Fibroblast of lung (primary cell): ENCODE data around the gene CREB5. TPM values are rescaled to one million over a fixed set of nuclear protein-coding genes. Genes with fewer than 3 reads are reported as not detected.

Experiments
- DNase-seq, 2 donors: peaks; one replicate each; pipeline versions ENCODE4 v3.0.0 to v3.0.0-alpha.2; 2010; ENCODE audit warnings: low read depth in 2 of 2
- H2AFZ ChIP-seq: 2 replicates; pipeline ENCODE4 v1.5.1; 2012; ENCODE audit warnings: low read length, control low read depth, inconsistent platforms
- H3K27ac ChIP-seq: 2 replicates; pipeline ENCODE4 v1.5.1; 2011; ENCODE audit warnings: low read length, control low read depth; ENCODE audit not compliant: insufficient read depth
- H3K27me3 ChIP-seq: 2 replicates; pipeline ENCODE4 v1.5.1; 2011; ENCODE audit warnings: mild to moderate bottlenecking, low read length; ENCODE audit not compliant: control insufficient read depth, insufficient read depth
- H3K36me3 ChIP-seq: 2 replicates; pipeline ENCODE4 v1.5.1; 2011; ENCODE audit warnings: low read length; ENCODE audit not compliant: control insufficient read depth, insufficient read depth
- H3K4me1 ChIP-seq: 2 replicates; pipeline ENCODE4 v1.5.1; 2011; ENCODE audit warnings: low read length; ENCODE audit not compliant: control insufficient read depth, insufficient read depth; ENCODE audit errors: extremely low read depth
- H3K4me2 ChIP-seq: 2 replicates; pipeline ENCODE4 v1.5.1; 2011; ENCODE audit warnings: low read length, control low read depth; ENCODE audit not compliant: insufficient read depth; ENCODE audit errors: extremely low read depth
- H3K4me3 ChIP-seq, 4 experiments: fragments of 200-600 bp in 1 of 4; sonication (generic) in 1 of 4; replicated peaks in 1 of 4; 2 replicates each; pipeline ENCODE4 v1.5.1; 2011 to 2016; ENCODE audit warnings: low read length in 4 of 4, low read depth in 3 of 4, mild to moderate bottlenecking in 3 of 4, control low read depth in 2 of 4, inconsistent platforms in 1 of 4, mixed read lengths in 1 of 4; ENCODE audit not compliant: insufficient read depth in 1 of 4; ENCODE audit errors: control extremely low read depth in 1 of 4
- H3K79me2 ChIP-seq: 2 replicates; pipeline ENCODE4 v1.5.1; 2012; ENCODE audit warnings: mild to moderate bottlenecking, low read length, inconsistent platforms; ENCODE audit not compliant: control insufficient read depth, insufficient read depth
- H3K9ac ChIP-seq: 2 replicates; pipeline ENCODE4 v1.5.1; 2011; ENCODE audit warnings: mild to moderate bottlenecking, low read length, control low read depth; ENCODE audit not compliant: insufficient read depth
- H3K9me3 ChIP-seq: 2 replicates; pipeline ENCODE4 v1.5.1; 2012; ENCODE audit warnings: low read depth, low read length; ENCODE audit not compliant: control insufficient read depth, insufficient read depth
- H4K20me1 ChIP-seq: 2 replicates; pipeline ENCODE4 v1.5.1; 2011; ENCODE audit warnings: low read length; ENCODE audit not compliant: control insufficient read depth, insufficient read depth; ENCODE audit errors: extremely low read depth
- CTCF ChIP-seq, 2 donors: IDR thresholded peaks in 1 of 2; conservative IDR thresholded peaks in 1 of 2; 1 replicate in 1 of 2; 2 replicates in 1 of 2; pipeline ENCODE4 v1.5.1; 2011 to 2012; ENCODE audit warnings: low read length in 2 of 2, control low read depth in 1 of 2, inconsistent platforms in 1 of 2, low read depth in 1 of 2, mild to moderate bottlenecking in 1 of 2
- EZH2 ChIP-seq: IDR thresholded peaks from 2 replicates; pipeline ENCODE4 v1.5.1; 2012; ENCODE audit warnings: low read length, control low read depth, mild to moderate bottlenecking; ENCODE audit errors: missing control alignments
- polyA plus RNA-seq, 2 donors: library from polyadenylated mRNA; depleted of rRNA in 1 of 2; stranded (reverse) in 1 of 2; unstranded in 1 of 2; fragments of >200 nt; gene quantifications; 2 replicates each; pipeline ENCODE4 v1.2.1, GENCODE V29; 2011 to 2012; ENCODE audit warnings: missing spikeins in 1 of 2
- total RNA-seq: library from RNA; depleted of rRNA; stranded (reverse); fragments of >200 nt; gene quantifications from 2 replicates; pipeline ENCODE4 v1.2.1, GENCODE V29; 2014

CREB5 gene
- total and polyA plus RNA-seq, 2 donors (not counting 1 experiment from before 2014, with no cell fraction given), result 8.2 to 28.4 TPM

GRCh38 chr7:28841766-28842165 is 429.4 kb downstream of the CREB5 start:
- no peaks in the 10 kb centered on the region for H3K36me3 ChIP-seq
- H3K4me1 ChIP-seq, result no peaks in the 10 kb centered on the region
- H3K4me3 ChIP-seq, result no peak overlapping the region

GRCh38 chr7:28842769-28843295 is 430.5 kb downstream of the CREB5 start:
- no peak overlapping the region for H3K9ac ChIP-seq
- H3K36me3 ChIP-seq, result no peaks in the 10 kb centered on the region
- H3K4me1 ChIP-seq, result no peaks in the 10 kb centered on the region
- H4K20me1 ChIP-seq, result no peaks in the 10 kb centered on the region
- no peaks in the 10 kb centered on the region for H3K9me3 ChIP-seq
- no peak overlapping the region for H3K27ac ChIP-seq
- H3K27me3 ChIP-seq, result peaks cover 2% of the 10 kb centered on the region
- no peak overlapping the region for H2AFZ ChIP-seq
- no peaks in the 10 kb centered on the region for H3K79me2 ChIP-seq
- TF ChIP-seq EZH2 (no peak), CTCF (conservative IDR thresholded peaks at IDR 0.05 in 1 of 2, IDR thresholded peaks at IDR 0.05 in 1 of 2; ENCODE audit: low read depth in 1 of 2, low read length in 2 of 2) (no peak)
- no peak overlapping the region for H3K4me2 ChIP-seq
- DNase-seq, result no peak
- H3K4me3 ChIP-seq, result no peak overlapping the region

More at GRCh38 chr7:28841766-28842165, 429.4 kb downstream of the CREB5 start:
- no peak overlapping the region for H2AFZ ChIP-seq
- H3K79me2 ChIP-seq, result no peaks in the 10 kb centered on the region
- no peak overlapping the region for H3K27ac ChIP-seq
- no peak overlapping the region for H3K4me2 ChIP-seq
- no peaks in the 10 kb centered on the region for H4K20me1 ChIP-seq
- no peaks in the 10 kb centered on the region for H3K9me3 ChIP-seq
- no peak overlapping the region for H3K9ac ChIP-seq
- H3K27me3 ChIP-seq, result peaks cover 2% of the 10 kb centered on the region
- no peak for DNase-seq
- TF ChIP-seq EZH2, result no peak
- TF ChIP-seq CTCF (conservative IDR thresholded peaks at IDR 0.05 in 1 of 2, IDR thresholded peaks at IDR 0.05 in 1 of 2; ENCODE audit: low read depth in 1 of 2, low read length in 2 of 2), result no peak

- H2AFZ ChIP-seq, result no peak overlapping the region
- no peak for DNase-seq
- H3K4me1 ChIP-seq, result no peaks in the 10 kb centered on the region
- no peaks in the 10 kb centered on the region for H4K20me1 ChIP-seq
- no peak overlapping the region for H3K4me2 ChIP-seq
- TF ChIP-seq EZH2 (no peak), CTCF (conservative IDR thresholded peaks at IDR 0.05 in 1 of 2, IDR thresholded peaks at IDR 0.05 in 1 of 2; ENCODE audit: low read depth in 1 of 2, low read length in 2 of 2) (no peak)
- no peak overlapping the region for H3K9ac ChIP-seq
- no peak overlapping the region for H3K27ac ChIP-seq
- H3K4me3 ChIP-seq, result no peak overlapping the region
- H3K9me3 ChIP-seq, result no peaks in the 10 kb centered on the region
- peaks cover 2% of the 10 kb centered on the region for H3K27me3 ChIP-seq
- H3K79me2 ChIP-seq, result no peaks in the 10 kb centered on the region
- no peaks in the 10 kb centered on the region for H3K36me3 ChIP-seq
Observed at GRCh38 chr7:28845106-28845505, 432.8 kb downstream of the CREB5 start.
